Thoracic aorta (tissue), 2 donors: Measurements from ENCODE around the gene GPHN. TPM values are rescaled to one million over a fixed set of nuclear protein-coding genes. Genes with fewer than 3 reads are reported as not detected.
"Not testable (repeated sequence)": the region's sequence is repeated elsewhere in the genome, so short reads cannot be mapped to it uniquely, and the experiment has no call there.

Experiments
- ATAC-seq: fragments of 150-250 bp; one replicate; pipeline ENCODE4 v1.8.0; 2017; ENCODE audit warnings: low read depth; ENCODE audit not compliant: insufficient number of reproducible peaks, low FRiP score
- DNase-seq: peaks from one replicate; pipeline ENCODE4 v3.0.0-alpha.2; 2020; ENCODE audit warnings: low spot score
- H3K27ac ChIP-seq, 2 donors: fragments of 200-600 bp; sonication (generic); 1 replicate in 1 of 2; 2 replicates in 1 of 2; pipeline ENCODE4 v1.5.1; 2016; ENCODE audit warnings: mild to moderate bottlenecking in 2 of 2, moderate library complexity in 2 of 2
- H3K27me3 ChIP-seq: fragments of 200-600 bp; sonication (generic); replicated peaks from 2 replicates; pipeline ENCODE4 v1.6.0; 2016; ENCODE audit warnings: mild to moderate bottlenecking; ENCODE audit not compliant: insufficient read depth
- H3K36me3 ChIP-seq: fragments of 200-600 bp; sonication (generic); one replicate; pipeline ENCODE4 v1.5.1; 2016
- H3K4me1 ChIP-seq, 2 donors: fragments of 200-600 bp; sonication (generic); 1 replicate in 1 of 2; 2 replicates in 1 of 2; pipeline versions ENCODE4 v1.5.1 to v1.6.0; 2016; ENCODE audit warnings: low read depth in 2 of 2, mild to moderate bottlenecking in 1 of 2; ENCODE audit not compliant: control insufficient read depth in 1 of 2
- H3K4me3 ChIP-seq: fragments of 200-600 bp; sonication (generic); 2 replicates; pipeline ENCODE4 v1.5.1; 2016; ENCODE audit warnings: mild to moderate bottlenecking
- H3K9me3 ChIP-seq: fragments of 200-600 bp; sonication (generic); 2 replicates; pipeline ENCODE4 v1.5.1; 2016
- CTCF ChIP-seq: fragments of 200-600 bp; sonication (generic); IDR thresholded peaks from one replicate; pipeline ENCODE4 v1.5.1; 2019; ENCODE audit warnings: antibody characterized with exemption
- total RNA-seq, 2 donors: library from RNA; depleted of rRNA; stranded (reverse); fragments of >200 nt; gene quantifications; one replicate each; pipeline versions ENCODE4 v1.1.0 to v1.2.3, GENCODE V29; 2016

Gene GPHN
- total RNA-seq, 2 donors from 2014 or later = 14.0 to 14.2 TPM

- H3K36me3 ChIP-seq = peaks cover 6% of the 10 kb centered on the region
- no peaks in the 10 kb centered on the region for H3K4me1 ChIP-seq
- H3K27me3 ChIP-seq = no peaks in the 10 kb centered on the region
- no peak for ATAC-seq
- DNase-seq = no peak
- no peak for TF ChIP-seq CTCF
- no peak overlapping the region for H3K27ac ChIP-seq
- H3K4me3 ChIP-seq = no peak overlapping the region
- H3K9me3 ChIP-seq = peaks cover 8% of the 10 kb centered on the region
Measured at GRCh38 chr14:67056684-67057083, 548.7 kb downstream of the GPHN start.

DNA sequence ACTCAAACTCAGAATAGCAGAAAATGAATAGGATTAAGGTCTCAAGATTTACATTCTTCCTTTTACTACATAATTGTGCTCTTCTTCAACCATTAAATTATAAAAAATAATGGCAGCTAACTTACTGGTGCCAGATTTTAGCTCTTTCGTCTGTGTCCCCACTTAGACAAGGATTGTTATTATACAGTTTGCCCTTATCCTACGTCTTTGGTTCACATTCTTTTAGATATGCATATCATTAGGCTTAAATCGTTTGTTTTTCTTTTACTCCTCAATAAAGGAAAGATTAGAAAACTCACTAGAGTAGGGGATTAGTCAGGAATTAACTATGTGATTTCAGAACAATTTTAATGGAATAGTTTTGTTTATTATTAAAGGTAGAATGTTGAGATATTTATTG, 551.6 kb downstream of the GPHN start:
- Histone ChIP-seq H3K36me3 (peaks cover 6% of the 10 kb centered on the region), H3K27ac (no peak overlapping the region), H3K9me3 (peaks cover 3% of the 10 kb centered on the region), H3K27me3 (no peaks in the 10 kb centered on the region), H3K4me3 (no peak overlapping the region), H3K4me1 (no peaks in the 10 kb centered on the region)
- TF ChIP-seq CTCF = no peak
- DNase-seq = no peak
- ATAC-seq = no peak

DNA sequence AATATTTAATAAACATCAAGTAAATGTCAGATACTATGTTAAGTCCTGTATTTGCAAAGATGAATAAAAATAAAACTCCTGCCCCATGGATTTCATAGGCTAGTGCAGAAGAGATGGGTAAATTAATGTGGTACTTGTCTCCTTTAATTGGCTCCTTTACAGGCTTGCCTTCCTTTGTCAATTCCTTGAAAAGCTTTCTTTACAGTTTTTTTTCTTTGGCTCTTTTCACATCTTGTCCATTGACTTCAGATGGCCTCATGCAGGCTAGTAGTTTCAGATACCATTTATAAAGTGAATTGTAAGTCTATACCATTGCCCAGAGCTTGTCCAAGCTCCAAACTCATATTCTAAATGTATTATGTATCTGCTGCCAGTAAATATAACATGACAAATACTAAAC, 552.6 kb downstream of the GPHN start:
- Histone ChIP-seq H3K4me3 (no peak overlapping the region), H3K27ac (no peak overlapping the region), H3K9me3 (peaks cover 3% of the 10 kb centered on the region), H3K27me3 (no peaks in the 10 kb centered on the region), H3K36me3 (peaks cover 6% of the 10 kb centered on the region), H3K4me1 (no peaks in the 10 kb centered on the region)
- DNase-seq = no peak
- ATAC-seq = no peak
- no peak for TF ChIP-seq CTCF

GRCh38 chr14:67067070-67067814, 559.3 kb downstream of the GPHN start:
- H3K27ac ChIP-seq, DNase-seq, H3K36me3 ChIP-seq, ATAC-seq, H3K4me1 ChIP-seq, H3K9me3 ChIP-seq, H3K27me3 ChIP-seq, H3K4me3 ChIP-seq: not testable (repeated sequence)

DNA sequence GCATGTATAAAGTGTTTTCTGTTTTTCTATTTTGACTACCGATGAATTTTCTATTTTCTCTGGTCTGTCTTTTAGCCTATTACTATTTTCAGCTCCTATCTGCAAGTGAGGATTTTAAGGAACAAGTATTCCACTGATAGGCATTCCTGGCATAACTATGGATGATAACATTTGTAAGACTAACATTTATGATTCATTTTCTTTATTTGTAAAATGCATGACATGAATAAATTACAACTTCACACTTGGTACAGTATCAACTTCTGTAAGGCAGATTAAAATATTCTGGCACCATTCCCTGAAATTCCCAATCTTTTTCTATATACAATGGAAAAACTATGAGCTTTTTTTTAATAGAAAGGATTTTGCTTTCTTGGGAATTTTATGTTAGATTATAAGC, 560.3 kb downstream of the GPHN start:
- no peak overlapping the region for H3K27ac ChIP-seq
- peaks cover 4 to 9% of the 10 kb centered on the region in 2 donors for H3K4me1 ChIP-seq
- no peak overlapping the region for H3K4me3 ChIP-seq
- DNase-seq (no peak), ATAC-seq (no peak)
- no peaks in the 10 kb centered on the region for H3K27me3 ChIP-seq
- H3K36me3 ChIP-seq = no peaks in the 10 kb centered on the region
- no peak for TF ChIP-seq CTCF
- H3K9me3 ChIP-seq = peaks cover 1% of the 10 kb centered on the region

GRCh38 chr14:67071506-67071905, 563.6 kb downstream of the GPHN start:
- H3K27me3 ChIP-seq = no peaks in the 10 kb centered on the region
- H3K27ac ChIP-seq = no peak overlapping the region
- ATAC-seq (no peak), DNase-seq (no peak)
- no peak for TF ChIP-seq CTCF
- H3K36me3 ChIP-seq = no peaks in the 10 kb centered on the region
- peaks cover 4 to 9% of the 10 kb centered on the region in 2 donors for H3K4me1 ChIP-seq
- no peak overlapping the region for H3K4me3 ChIP-seq
- no peaks in the 10 kb centered on the region for H3K9me3 ChIP-seq
